Measurements from ENCODE around the gene KRTAP4-5.
"Not testable (repeated sequence)": the region's sequence is repeated elsewhere in the genome, so short reads cannot be mapped to it uniquely, and the experiment has no call there.

KRTAP4-5 gene

GRCh38 chr17:41145261-41145660 lies 4.4 kb downstream of the KRTAP4-5 start:
- DNase-seq, result no peak

GRCh38 chr17:41144846-41145245 lies 4.8 kb downstream of the KRTAP4-5 start:
- no peak for DNase-seq

GRCh38 chr17:41141361-41141760 lies 8.3 kb downstream of the KRTAP4-5 start:
- no peak for DNase-seq

GRCh38 chr17:41140360-41141131 lies 9.1 kb downstream of the KRTAP4-5 start, which contains the start of gene KRTAP4-6:
Gene KRTAP4-6 (minus strand): TSS chr17:41140544. CDS start chr17:41140487, 57 bp downstream.
- DNase-seq, result no peak

GRCh38 chr17:41139865-41140264 lies 9.8 kb downstream of the KRTAP4-5 start:
- not testable (repeated sequence) for DNase-seq

GRCh38 chr17:41133880-41134735 lies 15.5 kb downstream of the KRTAP4-5 start:
- DNase-seq, result no peak

GRCh38 chr17:41131979-41132378 lies 17.6 kb downstream of the KRTAP4-5 start:
- no peak for DNase-seq

GRCh38 chr17:41127371-41127770 lies 22.3 kb downstream of the KRTAP4-5 start:
- no peak for DNase-seq

- no peak for DNase-seq
These were observed 23.2 kb downstream of the KRTAP4-5 start for GRCh38 chr17:41126412-41126811.

GRCh38 chr17:41125064-41125463 lies 24.6 kb downstream of the KRTAP4-5 start:
- no peak for DNase-seq

GRCh38 chr17:41123991-41124371 lies 25.6 kb downstream of the KRTAP4-5 start, which contains the start of gene KRTAP4-12:
Gene KRTAP4-12 (minus strand): TSS chr17:41124182. CDS start chr17:41124122, 60 bp downstream.
- DNase-seq, result not testable (repeated sequence)

GRCh38 chr17:41123292-41123990 lies 26.2 kb downstream of the KRTAP4-5 start:
- DNase-seq, result not testable (repeated sequence)

GRCh38 chr17:41121742-41122141 lies 27.9 kb downstream of the KRTAP4-5 start:
- DNase-seq, result no peak

GRCh38 chr17:41119696-41120690 lies 29.6 kb downstream of the KRTAP4-5 start:
- DNase-seq, result not testable (repeated sequence)

GRCh38 chr17:41118721-41119120 lies 30.9 kb downstream of the KRTAP4-5 start:
- no peak for DNase-seq

- not testable (repeated sequence) for DNase-seq
These were observed 31.7 kb downstream of the KRTAP4-5 start, which contains the start of gene KRTAP4-11 for GRCh38 chr17:41117846-41118386. Gene KRTAP4-11 (minus strand): TSS chr17:41118373. CDS start chr17:41118315, 58 bp downstream.

- no peak for DNase-seq
These were observed 33.3 kb downstream of the KRTAP4-5 start for GRCh38 chr17:41116297-41116696.

GRCh38 chr17:41111151-41111885 lies 38.3 kb downstream of the KRTAP4-5 start:
- DNase-seq, result no peak

GRCh38 chr17:41108728-41109386 lies 40.8 kb downstream of the KRTAP4-5 start:
- not testable (repeated sequence) for DNase-seq

GRCh38 chr17:41107941-41108450 lies 41.6 kb downstream of the KRTAP4-5 start:
- no peak for DNase-seq

Measured in NCI-H2081 treated with DMSO at 0.1 percent for 48 hours (cell line).